SK-N-MC (cell line): ENCODE data around the gene MROH7.

Experiments used
- FOXP2 ChIP-seq: optimal IDR thresholded peaks from 2 replicates; pipeline ENCODE3; 2011; ENCODE audit warnings: mild to moderate bottlenecking, moderate library complexity; ENCODE audit not compliant: insufficient read depth; ENCODE audit errors: extremely low read length, control extremely low read depth
- POLR2AphosphoS5 ChIP-seq: IDR thresholded peaks from 2 replicates; pipeline ENCODE4 v1.6.1; 2012; ENCODE audit warnings: mild to moderate bottlenecking, low read depth, low read length, borderline replicate concordance

DNA sequence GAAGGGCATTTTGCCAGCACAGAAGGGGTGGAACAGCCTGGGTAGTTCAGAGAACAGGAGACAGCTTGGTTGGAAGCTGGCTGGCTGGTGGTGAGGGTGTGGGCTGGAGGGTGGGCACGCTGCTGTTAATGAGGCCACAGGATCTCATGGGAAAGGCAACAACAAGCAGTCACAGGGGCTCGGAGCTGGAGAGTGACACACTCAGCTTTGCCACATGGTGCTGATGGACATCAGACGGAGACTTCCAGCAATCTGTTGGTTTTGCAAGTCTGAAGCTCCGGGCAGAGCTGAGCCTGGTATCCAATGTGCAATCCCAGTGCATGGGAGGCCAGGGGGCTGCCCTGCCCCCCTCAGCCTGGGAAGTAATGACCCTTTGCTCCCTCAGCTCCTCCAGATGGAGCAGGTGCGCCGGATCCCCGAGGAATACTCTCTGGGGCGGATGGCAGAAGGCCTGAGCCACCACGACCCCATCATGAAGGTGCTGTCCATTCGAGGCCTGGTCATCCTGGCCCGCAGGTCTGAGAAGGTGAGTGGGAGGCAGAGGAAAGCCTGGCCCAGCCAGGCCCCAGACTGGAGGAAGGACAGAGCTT lies 58.4 kb downstream of the MROH7 start:
- TF ChIP-seq FOXP2 = no peak
- no peak for TF ChIP-seq POLR2AphosphoS5
